ENCODE measurements around the gene RAB22A. TPM values are rescaled to one million over a fixed set of nuclear protein-coding genes. Genes with fewer than 3 reads are reported as not detected.

Gene RAB22A
- total RNA-seq, 2 donors from 2014 or later, result 18.7 to 26.5 TPM

DNA sequence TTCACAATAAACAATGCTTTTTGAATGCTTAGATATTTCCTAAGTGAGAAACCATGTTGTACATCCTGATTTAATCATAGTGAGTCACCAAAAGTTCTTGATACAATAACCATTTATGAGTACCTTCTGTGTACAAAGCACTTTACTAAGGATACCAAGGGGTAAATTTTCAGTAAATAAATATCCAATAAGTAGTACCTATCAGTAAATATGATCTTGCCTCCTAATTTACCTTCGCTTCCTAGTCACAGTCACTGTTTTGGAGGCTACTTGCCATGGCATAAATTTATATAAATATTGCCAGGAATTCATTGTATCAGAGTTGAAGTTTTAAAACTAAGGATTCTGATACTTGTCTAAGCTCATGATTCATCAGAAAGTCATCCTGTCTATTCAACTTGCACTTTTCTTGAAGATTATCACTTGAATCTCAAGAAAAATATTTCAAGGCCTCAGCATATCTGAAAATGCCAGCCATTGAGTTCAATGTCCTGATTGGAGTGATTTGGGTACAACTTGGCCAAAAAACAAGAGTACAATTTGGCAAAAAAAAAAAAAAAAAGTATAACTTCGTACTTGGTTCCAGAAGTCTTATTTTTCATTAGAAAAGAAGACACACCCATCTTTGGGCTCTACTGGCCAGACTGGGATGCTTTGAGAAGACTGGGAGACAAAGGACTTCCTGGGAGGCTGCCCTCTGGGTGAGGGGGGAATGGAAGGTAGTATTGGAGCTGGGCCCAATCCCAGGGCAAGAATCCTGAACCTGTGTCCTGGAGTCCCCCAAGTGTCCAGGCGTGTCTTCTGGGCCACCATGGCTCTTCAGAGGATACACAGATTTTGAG lies 32.8 kb downstream of the RAB22A start:
- H3K4me1 ChIP-seq (ENCODE audit: control insufficient read depth in 1 of 2, low read depth in 2 of 2), result peaks cover 0 to 5% of the 10 kb centered on the region in 2 donors
- no peak for DNase-seq (ENCODE audit: low spot score)
- TF ChIP-seq, protein P1, sequence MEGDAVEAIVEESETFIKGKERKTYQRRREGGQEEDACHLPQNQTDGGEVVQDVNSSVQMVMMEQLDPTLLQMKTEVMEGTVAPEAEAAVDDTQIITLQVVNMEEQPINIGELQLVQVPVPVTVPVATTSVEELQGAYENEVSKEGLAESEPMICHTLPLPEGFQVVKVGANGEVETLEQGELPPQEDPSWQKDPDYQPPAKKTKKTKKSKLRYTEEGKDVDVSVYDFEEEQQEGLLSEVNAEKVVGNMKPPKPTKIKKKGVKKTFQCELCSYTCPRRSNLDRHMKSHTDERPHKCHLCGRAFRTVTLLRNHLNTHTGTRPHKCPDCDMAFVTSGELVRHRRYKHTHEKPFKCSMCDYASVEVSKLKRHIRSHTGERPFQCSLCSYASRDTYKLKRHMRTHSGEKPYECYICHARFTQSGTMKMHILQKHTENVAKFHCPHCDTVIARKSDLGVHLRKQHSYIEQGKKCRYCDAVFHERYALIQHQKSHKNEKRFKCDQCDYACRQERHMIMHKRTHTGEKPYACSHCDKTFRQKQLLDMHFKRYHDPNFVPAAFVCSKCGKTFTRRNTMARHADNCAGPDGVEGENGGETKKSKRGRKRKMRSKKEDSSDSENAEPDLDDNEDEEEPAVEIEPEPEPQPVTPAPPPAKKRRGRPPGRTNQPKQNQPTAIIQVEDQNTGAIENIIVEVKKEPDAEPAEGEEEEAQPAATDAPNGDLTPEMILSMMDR (IDR thresholded peaks at IDR 0.05), result no peak
- H3K36me3 ChIP-seq, result peaks cover 17% of the 10 kb centered on the region
- no peaks in the 10 kb centered on the region for H3K27me3 ChIP-seq (replicated peaks; ENCODE audit: insufficient read depth)
- H3K27ac ChIP-seq, result no peak overlapping the region
- no peaks in the 10 kb centered on the region for H3K9me3 ChIP-seq
- ATAC-seq (ENCODE audit: insufficient number of reproducible peaks, low FRiP score, low read depth), result no peak
- H3K4me3 ChIP-seq, result no peak overlapping the region

DNA sequence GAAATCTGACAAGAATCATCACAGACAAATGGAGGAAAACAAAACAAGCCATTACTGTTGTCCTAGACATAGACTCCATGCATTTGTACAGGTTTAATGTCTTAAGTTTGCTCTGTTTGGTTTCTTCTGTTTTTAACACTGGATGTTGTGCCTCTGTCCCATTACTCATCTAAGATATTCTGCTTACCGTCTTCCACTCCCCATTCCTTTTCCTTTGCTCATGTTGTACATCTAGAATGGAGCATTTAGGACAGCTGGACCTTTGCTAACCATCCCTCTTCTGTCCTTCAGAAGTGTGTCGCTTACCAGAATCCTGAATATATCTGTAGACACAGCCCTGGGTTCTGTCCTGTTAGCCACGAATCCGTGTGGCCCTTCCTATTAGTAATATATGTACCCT lies 35.2 kb downstream of the RAB22A start:
- ATAC-seq (ENCODE audit: insufficient number of reproducible peaks, low FRiP score, low read depth), result no peak
- TF ChIP-seq, protein P1 (IDR thresholded peaks at IDR 0.05), result no peak
- DNase-seq (ENCODE audit: low spot score), result no peak
- Histone ChIP-seq H3K27ac (no peak overlapping the region), H3K4me1 (ENCODE audit: control insufficient read depth in 1 of 2, low read depth in 2 of 2) (peaks cover 0 to 5% of the 10 kb centered on the region in 2 donors), H3K27me3 (replicated peaks; ENCODE audit: insufficient read depth) (no peaks in the 10 kb centered on the region), H3K36me3 (peaks cover 17% of the 10 kb centered on the region), H3K9me3 (no peaks in the 10 kb centered on the region), H3K4me3 (no peak overlapping the region)

DNA sequence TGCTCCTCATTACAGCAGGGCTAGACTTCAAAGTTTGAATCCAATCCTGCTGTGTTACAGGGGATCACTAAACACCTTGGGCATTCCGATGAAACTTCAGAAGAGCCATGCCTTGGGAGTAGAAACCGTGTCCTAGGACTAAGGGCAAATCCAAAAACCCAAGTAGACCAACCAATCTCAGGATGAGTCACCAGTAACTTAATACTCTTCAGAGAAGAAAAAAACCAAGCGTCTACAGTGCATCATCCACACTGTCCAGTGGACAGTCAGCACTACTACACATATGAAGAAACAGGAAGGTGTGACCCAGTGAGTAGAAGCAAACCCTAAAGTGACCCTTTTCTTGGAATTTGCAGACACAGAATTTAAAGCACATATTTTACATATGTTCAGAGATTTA lies 40.1 kb downstream of the RAB22A start:
- Histone ChIP-seq H3K9me3 (no peaks in the 10 kb centered on the region), H3K36me3 (peaks cover 18% of the 10 kb centered on the region), H3K27ac (no peak overlapping the region), H3K27me3 (replicated peaks; ENCODE audit: insufficient read depth) (no peaks in the 10 kb centered on the region), H3K4me1 (ENCODE audit: control insufficient read depth in 1 of 2, low read depth in 2 of 2) (no peaks in the 10 kb centered on the region), H3K4me3 (no peak overlapping the region)
- TF ChIP-seq, protein P1 (IDR thresholded peaks at IDR 0.05), result no peak
- no peak for DNase-seq (ENCODE audit: low spot score)
- no peak for ATAC-seq (ENCODE audit: insufficient number of reproducible peaks, low FRiP score, low read depth)

DNA sequence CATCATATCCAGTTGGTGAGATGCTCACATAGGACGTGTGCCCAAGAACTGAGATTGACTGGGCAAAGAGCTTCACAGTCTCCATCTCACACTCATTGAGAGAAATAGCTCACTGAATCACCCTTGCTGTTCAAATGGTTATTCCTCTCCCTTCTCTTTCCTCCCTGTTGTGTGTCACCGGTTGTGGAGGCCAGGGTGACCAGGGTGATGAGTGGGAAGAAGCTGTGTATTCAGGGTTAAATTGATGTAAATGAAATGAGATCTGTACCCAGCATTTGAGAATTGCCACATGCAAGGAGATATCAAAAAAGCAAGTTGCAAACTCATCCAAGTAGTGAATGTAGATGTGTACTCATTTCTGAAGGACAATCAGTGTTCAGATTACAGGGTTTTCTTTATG lies 43.0 kb downstream of the RAB22A start:
- H3K9me3 ChIP-seq, result no peaks in the 10 kb centered on the region
- no peaks in the 10 kb centered on the region for H3K4me1 ChIP-seq (ENCODE audit: control insufficient read depth in 1 of 2, low read depth in 2 of 2)
- no peaks in the 10 kb centered on the region for H3K27me3 ChIP-seq (replicated peaks; ENCODE audit: insufficient read depth)
- no peak overlapping the region for H3K4me3 ChIP-seq
- no peak for ATAC-seq (ENCODE audit: insufficient number of reproducible peaks, low FRiP score, low read depth)
- peaks cover 6% of the 10 kb centered on the region for H3K36me3 ChIP-seq
- H3K27ac ChIP-seq, result no peak overlapping the region
- TF ChIP-seq, protein P1 (IDR thresholded peaks at IDR 0.05), result no peak
- DNase-seq (ENCODE audit: low spot score), result no peak

DNA sequence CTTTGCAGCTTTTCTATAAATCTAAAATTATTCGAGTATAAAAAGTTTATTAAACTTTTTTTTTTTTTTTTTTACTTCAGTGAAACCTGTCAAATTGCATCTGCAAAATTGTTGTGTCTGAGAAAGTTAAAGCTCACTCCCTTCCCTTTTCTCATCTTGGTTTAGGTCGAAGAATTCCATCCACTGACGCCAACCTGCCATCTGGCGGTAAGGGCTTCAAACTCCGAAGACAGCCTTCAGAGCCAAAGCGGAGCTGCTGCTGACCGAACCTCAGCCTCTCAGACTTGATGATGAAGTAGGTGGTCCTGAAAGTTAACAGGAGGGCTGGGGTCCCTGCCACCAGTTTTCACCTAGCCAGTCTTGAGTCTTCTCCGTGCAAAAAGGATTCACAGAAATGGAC lies 49.9 kb downstream of the RAB22A start:
- no peaks in the 10 kb centered on the region for H3K9me3 ChIP-seq
- no peak overlapping the region for H3K4me3 ChIP-seq
- ATAC-seq (ENCODE audit: insufficient number of reproducible peaks, low FRiP score, low read depth) (no peak), DNase-seq (ENCODE audit: low spot score) (no peak)
- TF ChIP-seq, protein P1 (IDR thresholded peaks at IDR 0.05), result no peak
- no peaks in the 10 kb centered on the region for H3K27me3 ChIP-seq (replicated peaks; ENCODE audit: insufficient read depth)
- H3K36me3 ChIP-seq, result peaks cover 22% of the 10 kb centered on the region
- no peaks in the 10 kb centered on the region for H3K4me1 ChIP-seq (ENCODE audit: control insufficient read depth in 1 of 2, low read depth in 2 of 2)
- no peak overlapping the region for H3K27ac ChIP-seq

Data from thoracic aorta (tissue), 2 donors.